ENCODE measurements around the gene VWA2. TPM values are rescaled to one million over a fixed set of nuclear protein-coding genes. Genes with fewer than 3 reads are reported as not detected.

VWA2 gene
- polyA plus RNA-seq, 3 donors from 2014 or later, result not detected

DNA sequence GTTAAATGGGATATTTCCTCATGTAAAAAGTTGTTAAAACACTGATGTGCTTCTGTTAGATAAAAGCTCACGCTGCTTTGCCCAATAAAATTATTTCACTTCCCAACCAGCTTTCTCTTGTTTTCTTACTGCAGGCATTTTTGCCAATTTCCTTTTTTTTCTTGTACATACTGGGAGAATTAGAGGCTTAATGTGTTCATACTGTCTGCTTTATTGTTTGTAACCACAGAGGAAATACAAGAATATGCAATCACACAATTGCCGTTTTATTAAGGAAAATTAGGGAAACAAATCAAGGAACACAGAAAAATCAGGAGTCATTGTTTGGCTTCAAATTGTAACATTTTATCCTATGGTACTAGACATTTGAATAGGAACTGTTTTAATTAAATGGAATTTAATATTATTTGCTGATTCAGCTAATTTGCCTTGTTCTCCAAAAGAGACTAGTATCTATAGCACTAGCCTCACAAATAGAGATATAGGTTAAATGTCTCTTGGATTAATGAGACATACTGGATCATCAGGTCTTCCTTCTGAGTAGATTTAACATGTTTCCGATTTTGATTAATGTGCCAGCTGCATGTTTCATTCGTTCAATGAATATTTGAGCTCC is 6.4 kb upstream of the VWA2 start:
- H3K27ac Mint-ChIP-seq, result no peak overlapping the region
- H3K4me3 Mint-ChIP-seq, result no peak overlapping the region
- no peak for DNase-seq
- no peaks in the 10 kb centered on the region for H3K4me1 Mint-ChIP-seq
- H3K9me3 Mint-ChIP-seq, result no peaks in the 10 kb centered on the region
- H3K27me3 Mint-ChIP-seq (ENCODE audit: low read depth in 3 of 3), result peaks cover 1 to 7% (median 3%) of the 10 kb centered on the region in 3 donors
- no peaks in the 10 kb centered on the region for H3K36me3 Mint-ChIP-seq

DNA sequence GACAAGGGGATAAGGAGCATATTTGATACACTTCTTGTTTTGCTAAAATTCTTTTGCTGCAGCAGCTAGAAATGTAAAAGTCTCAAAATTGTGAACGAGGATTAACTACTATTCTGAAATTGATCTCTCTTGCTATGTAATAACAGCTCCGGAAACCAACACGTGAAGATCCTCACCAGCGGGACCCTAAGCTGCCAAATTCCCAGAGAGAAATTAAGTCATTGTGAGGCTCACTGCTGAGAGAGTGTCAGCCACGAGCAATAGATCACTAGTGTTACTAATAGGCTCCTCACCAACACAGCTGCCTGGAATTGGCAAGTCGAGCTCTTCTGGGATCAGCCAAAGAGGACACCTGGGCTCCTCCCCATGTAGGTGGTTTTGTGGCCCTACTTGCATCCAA is 5.6 kb upstream of the VWA2 start:
- Mint-ChIP-seq H3K27me3 (ENCODE audit: low read depth in 3 of 3) (peaks cover 2 to 12% (median 5%) of the 10 kb centered on the region in 3 donors), H3K36me3 (no peaks in the 10 kb centered on the region), H3K4me1 (no peaks in the 10 kb centered on the region), H3K4me3 (no peak overlapping the region), H3K27ac (no peak overlapping the region), H3K9me3 (no peaks in the 10 kb centered on the region)
- DNase-seq, result no peak

DNA sequence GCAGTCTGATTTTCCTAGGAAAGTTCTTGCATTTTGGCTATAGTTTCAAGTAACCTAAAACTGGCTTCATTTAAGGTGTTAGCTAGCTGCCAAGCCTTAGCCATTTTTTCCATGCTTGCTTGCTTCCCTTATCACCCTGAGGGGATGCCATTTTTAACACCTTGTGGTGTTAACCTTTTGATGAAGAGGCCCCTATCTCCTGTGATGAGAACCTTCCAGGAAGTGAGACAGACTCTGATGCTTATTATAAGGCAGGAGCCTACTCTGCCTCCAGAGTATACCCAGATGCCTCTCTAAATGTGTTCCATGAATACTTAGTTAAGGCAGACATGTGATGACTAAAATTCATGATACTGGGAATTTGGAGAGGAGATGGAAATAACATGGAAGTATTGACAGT is 4.9 kb upstream of the VWA2 start:
- no peak for DNase-seq
- H3K27ac Mint-ChIP-seq, result no peak overlapping the region
- no peaks in the 10 kb centered on the region for H3K36me3 Mint-ChIP-seq
- H3K9me3 Mint-ChIP-seq, result no peaks in the 10 kb centered on the region
- H3K4me1 Mint-ChIP-seq, result no peaks in the 10 kb centered on the region
- H3K27me3 Mint-ChIP-seq (ENCODE audit: low read depth in 3 of 3), result peaks cover 2 to 12% (median 5%) of the 10 kb centered on the region in 3 donors
- no peak overlapping the region for H3K4me3 Mint-ChIP-seq

DNA sequence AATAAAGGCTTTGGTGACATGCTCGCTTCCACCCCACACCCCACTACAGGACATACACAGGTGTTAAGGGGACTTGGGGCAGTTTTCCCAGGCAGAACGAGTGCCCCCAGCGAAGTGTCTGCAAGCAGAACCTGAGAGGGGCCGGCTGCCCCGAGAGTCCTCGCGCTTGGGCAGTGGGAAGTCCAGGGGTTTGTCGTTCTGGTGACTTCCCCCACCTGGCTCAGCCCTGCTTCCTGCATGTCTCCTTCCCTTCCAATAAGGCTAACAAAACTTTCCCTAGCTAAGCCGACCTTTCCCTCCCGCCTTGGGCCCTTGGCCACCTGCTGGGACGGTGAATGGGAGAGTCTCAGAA is 916 bp downstream of the VWA2 start:
- Mint-ChIP-seq H3K4me1 (no peaks in the 10 kb centered on the region), H3K27ac (no peak overlapping the region), H3K36me3 (no peaks in the 10 kb centered on the region), H3K27me3 (ENCODE audit: low read depth in 3 of 3) (peaks cover 4 to 12% (median 7%) of the 10 kb centered on the region in 3 donors), H3K9me3 (peaks cover 0 to 2% (median 0%) of the 10 kb centered on the region in 6 donors), H3K4me3 (no peak overlapping the region)
- no peak for DNase-seq

DNA sequence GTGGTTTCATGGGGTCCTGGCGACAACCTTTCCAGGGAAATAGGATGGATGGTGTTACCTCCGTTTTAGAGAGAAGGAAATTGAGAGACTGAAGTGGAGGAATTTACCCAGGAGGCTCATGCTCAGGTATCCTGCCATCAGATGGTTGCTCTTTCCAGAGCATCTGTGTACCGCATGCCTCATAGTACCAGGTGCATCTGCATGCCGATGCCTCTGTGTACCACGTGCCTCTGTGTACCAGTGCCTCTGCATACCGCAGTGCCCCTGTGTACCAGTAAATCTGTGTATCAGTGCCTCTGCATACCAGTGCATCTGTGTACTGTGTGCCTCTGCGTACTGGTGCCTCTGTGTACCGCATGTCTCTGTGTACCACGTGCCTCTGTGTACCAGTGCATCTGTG is 3.2 kb downstream of the VWA2 start:
- peaks cover 3 to 10% (median 9%) of the 10 kb centered on the region in 3 donors for H3K27me3 Mint-ChIP-seq (ENCODE audit: low read depth in 3 of 3)

DNA sequence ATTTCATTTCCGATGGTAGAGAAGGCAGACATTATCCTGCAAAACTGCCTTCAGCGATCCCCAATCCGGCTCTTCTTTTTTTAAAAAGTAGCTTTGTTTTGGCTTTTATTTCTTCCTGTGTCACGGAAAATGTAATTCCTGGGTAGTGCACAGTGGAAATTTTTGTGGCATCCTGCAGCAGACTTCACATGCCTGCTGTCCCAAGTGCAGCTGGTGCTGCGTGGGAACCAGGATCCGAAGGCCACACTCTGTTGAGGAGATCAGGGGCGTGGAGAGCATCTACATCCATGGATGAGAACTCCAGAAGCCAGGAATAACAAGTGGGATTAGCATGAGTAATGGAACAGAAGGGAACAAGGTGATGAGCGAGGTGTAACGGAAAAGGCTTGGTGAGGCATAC is 4.6 kb downstream of the VWA2 start:
- DNase-seq, result no peak
- peaks cover 3 to 7% (median 4%) of the 10 kb centered on the region in 3 donors for H3K27me3 Mint-ChIP-seq (ENCODE audit: low read depth in 3 of 3)
- no peaks in the 10 kb centered on the region for H3K4me1 Mint-ChIP-seq
- H3K27ac Mint-ChIP-seq, result no peak overlapping the region
- H3K9me3 Mint-ChIP-seq, result peaks cover 0 to 4% (median 0%) of the 10 kb centered on the region in 6 donors
- H3K36me3 Mint-ChIP-seq, result no peaks in the 10 kb centered on the region
- no peak overlapping the region for H3K4me3 Mint-ChIP-seq

More for the DNA sequence above, 3.2 kb downstream of the VWA2 start:
- DNase-seq, result no peak
- Mint-ChIP-seq H3K4me1 (no peaks in the 10 kb centered on the region), H3K4me3 (no peak overlapping the region), H3K27ac (no peak overlapping the region), H3K9me3 (peaks cover 0 to 4% (median 0%) of the 10 kb centered on the region in 6 donors), H3K36me3 (no peaks in the 10 kb centered on the region)

DNA sequence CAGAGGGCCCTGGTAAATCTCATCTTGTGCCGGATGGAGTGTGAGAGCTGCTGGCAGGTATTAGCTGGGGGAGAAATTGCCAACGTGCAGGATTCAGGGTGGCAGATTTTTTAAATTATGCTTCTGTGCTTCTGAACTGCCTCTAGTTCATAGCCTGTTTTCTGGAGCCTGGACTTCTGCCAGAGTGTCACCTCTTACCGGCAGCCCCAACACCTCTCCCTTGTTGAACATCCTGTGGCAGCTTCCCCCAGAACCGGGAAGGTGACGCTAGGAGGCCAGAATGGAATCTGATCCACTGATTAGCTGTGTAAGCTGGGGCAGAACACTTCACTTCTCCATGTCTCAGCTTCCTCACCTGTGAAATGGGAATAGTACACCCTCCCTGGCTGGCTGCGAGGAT is 5.1 kb downstream of the VWA2 start:
- H3K36me3 Mint-ChIP-seq, result no peaks in the 10 kb centered on the region
- H3K27ac Mint-ChIP-seq, result no peak overlapping the region
- no peak overlapping the region for H3K4me3 Mint-ChIP-seq
- no peak for DNase-seq
- peaks cover 3 to 7% (median 4%) of the 10 kb centered on the region in 3 donors for H3K27me3 Mint-ChIP-seq (ENCODE audit: low read depth in 3 of 3)
- no peaks in the 10 kb centered on the region for H3K4me1 Mint-ChIP-seq
- peaks cover 0 to 4% (median 0%) of the 10 kb centered on the region in 6 donors for H3K9me3 Mint-ChIP-seq

DNA sequence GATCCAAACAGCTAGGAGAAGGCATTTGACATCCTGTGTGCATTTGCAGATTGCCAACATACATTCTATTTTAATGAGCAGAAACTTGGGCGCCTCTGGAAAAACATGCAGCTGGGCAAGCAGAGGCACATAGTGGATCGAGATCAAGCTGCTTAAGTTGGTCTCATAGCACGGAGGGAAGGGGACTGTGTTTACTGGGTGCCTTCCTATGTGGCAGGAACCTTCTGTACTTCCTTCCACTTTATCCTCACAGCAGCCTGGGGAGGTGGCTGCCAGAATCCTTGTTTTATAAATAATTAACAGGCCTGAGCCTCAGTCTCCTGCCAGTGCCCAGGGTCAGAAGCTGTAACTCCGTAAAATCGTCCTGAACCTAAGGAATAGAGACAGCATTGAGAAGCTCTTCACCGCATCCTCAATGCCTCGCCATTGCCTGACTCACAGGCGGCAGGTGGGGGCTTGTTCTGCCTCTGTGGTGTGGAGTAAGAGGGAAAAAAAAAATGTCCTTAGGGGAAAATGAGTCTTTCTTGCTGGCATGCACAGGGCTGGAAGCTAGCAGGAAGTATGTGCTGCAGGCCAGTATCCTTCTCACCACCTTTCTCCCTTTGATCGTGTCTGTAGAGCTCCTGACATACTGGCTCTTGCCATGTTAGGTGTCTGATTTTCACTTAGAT is 6.2 kb downstream of the VWA2 start:
- Mint-ChIP-seq H3K9me3 (peaks cover 0 to 4% (median 0%) of the 10 kb centered on the region in 6 donors), H3K27me3 (ENCODE audit: low read depth in 3 of 3) (peaks cover 5 to 7% (median 7%) of the 10 kb centered on the region in 3 donors), H3K27ac (no peak overlapping the region)

DNA sequence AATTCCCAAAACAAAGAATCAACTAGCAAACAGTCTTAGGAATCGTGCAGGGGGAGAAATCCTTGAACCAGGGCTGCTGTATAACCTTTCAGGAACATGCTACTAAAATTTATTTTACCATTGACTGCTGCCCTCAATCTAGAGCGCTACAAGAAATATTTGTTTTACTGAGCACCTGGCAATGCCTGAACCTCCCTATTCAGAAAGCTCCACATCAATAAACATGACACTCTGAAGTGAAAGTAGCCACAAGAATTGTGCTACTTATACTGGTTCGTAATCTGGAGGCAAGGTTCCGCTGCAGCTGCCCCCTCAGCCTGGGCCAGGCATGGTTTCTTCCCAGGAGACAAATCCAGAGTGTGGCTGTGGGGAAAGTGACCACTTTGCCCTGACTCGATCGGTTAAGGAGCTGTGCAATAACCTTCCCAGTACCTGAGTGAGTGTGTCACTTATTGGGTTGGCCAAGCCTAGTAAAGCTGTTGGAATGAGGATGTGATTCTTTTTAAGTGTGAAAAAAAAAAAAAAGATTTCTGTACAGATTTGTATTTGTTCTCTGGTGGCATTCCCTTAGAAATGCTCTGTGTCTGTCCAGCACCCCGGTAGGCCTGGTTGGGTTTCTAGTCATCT is 7.7 kb downstream of the VWA2 start:
- peaks cover 0 to 4% (median 0%) of the 10 kb centered on the region in 6 donors for H3K9me3 Mint-ChIP-seq
- DNase-seq, result no peak
- no peak overlapping the region for H3K4me3 Mint-ChIP-seq
- peaks cover 3 to 5% (median 5%) of the 10 kb centered on the region in 3 donors for H3K27me3 Mint-ChIP-seq (ENCODE audit: low read depth in 3 of 3)
- no peaks in the 10 kb centered on the region for H3K36me3 Mint-ChIP-seq
- no peaks in the 10 kb centered on the region for H3K4me1 Mint-ChIP-seq
- H3K27ac Mint-ChIP-seq, result no peak overlapping the region

More for the DNA sequence above, 6.2 kb downstream of the VWA2 start:
- DNase-seq, result no peak
- no peaks in the 10 kb centered on the region for H3K4me1 Mint-ChIP-seq
- H3K4me3 Mint-ChIP-seq, result no peak overlapping the region
- H3K36me3 Mint-ChIP-seq, result no peaks in the 10 kb centered on the region

DNA sequence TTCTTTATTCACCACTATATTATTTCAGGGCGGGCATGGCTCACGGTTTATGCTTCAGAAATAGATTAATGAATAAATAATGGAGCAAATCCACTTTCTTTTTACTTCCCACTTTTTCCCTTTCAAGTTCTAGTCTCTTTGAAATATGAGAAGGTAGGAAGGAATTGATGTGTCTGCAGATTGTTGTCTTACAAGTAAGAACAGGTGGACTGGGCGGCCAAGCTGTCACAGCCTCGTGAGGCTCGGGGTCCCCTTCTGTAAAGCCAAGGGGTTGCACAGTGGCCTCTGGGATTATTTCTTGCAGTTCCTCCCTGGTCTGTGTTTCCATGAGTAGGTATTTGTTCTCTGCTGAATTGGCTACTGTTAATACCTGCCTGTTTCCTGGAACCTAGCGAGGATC is 11.2 kb downstream of the VWA2 start:
- H3K36me3 Mint-ChIP-seq, result no peaks in the 10 kb centered on the region
- peaks cover 0 to 2% of the 10 kb centered on the region in 2 donors for H3K4me1 Mint-ChIP-seq
- peaks cover 0 to 2% (median 0%) of the 10 kb centered on the region in 6 donors for H3K9me3 Mint-ChIP-seq
- no peak overlapping the region for H3K27ac Mint-ChIP-seq
- H3K27me3 Mint-ChIP-seq (ENCODE audit: low read depth in 3 of 3), result peaks cover 4 to 6% (median 5%) of the 10 kb centered on the region in 3 donors
- no peak for DNase-seq
- H3K4me3 Mint-ChIP-seq, result no peak overlapping the region

DNA sequence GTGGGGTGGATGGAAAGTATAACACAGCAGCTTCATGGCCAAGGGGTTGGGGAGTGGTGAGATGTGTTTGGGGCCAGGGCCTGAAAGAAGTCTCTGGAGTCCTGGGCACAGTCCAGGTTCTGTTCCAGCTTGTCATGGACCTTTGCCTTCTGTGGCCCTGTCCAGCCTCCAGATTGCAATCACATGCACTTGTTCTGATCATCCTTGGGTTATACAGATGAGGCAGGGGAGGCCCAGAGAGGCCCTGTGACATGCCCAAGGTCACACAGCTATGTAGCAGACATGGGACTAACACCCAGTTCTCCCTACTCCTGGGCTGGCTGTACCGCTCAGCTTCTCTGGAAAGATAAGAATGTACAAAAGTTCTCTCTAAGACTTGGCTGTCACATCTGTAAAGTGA is 11.7 kb downstream of the VWA2 start:
- Mint-ChIP-seq H3K4me3 (no peak overlapping the region), H3K9me3 (peaks cover 0 to 2% (median 0%) of the 10 kb centered on the region in 6 donors), H3K36me3 (no peaks in the 10 kb centered on the region), H3K4me1 (peaks cover 0 to 2% of the 10 kb centered on the region in 2 donors), H3K27ac (no peak overlapping the region), H3K27me3 (ENCODE audit: low read depth in 3 of 3) (peaks cover 2 to 6% (median 4%) of the 10 kb centered on the region in 3 donors)
- DNase-seq, result no peak

DNA sequence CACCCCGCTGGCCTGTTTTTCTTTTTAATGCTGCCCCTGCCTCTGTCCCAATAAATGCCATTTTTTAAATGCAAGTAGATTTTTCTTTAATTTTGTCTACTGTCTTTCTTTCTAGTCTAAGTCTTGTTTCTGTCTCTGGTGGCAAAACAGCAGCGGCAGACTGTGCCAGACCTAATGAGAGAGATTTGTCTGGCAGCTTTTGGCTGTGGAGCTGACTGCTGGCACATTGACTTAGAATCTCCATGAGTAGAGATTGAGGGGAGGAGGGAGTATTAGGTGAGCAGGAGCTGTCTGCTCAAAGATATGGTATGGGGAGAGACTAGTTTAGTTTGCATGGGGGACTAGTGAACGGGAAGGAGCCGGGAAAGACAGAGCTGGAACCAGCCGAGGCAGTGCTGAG is 13.0 kb downstream of the VWA2 start:
- Mint-ChIP-seq H3K4me3 (no peak overlapping the region), H3K27me3 (ENCODE audit: low read depth in 3 of 3) (peaks cover 2 to 6% (median 4%) of the 10 kb centered on the region in 3 donors), H3K4me1 (peaks cover 0 to 2% of the 10 kb centered on the region in 2 donors)

DNA sequence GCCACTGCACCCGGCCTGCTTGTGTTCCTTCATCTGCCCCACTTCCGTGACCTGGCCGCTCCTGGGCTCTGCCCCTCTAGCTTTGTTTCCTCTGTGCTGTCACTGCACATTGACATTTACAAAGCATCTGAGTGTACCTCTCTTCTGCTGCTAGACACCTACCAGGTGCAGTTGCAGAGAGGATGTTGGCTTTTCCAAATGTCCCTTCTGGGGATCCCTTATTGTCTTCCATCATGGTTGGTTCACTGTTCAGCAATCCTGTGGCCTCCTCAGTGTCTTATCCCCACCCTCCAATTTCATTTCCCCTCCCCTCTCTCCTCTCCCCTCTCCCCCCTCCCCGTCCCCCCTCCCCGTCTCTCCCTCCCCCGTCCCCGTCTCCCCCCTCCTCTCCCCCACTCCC is 13.8 kb downstream of the VWA2 start:
- no peak for DNase-seq
- Mint-ChIP-seq H3K36me3 (no peaks in the 10 kb centered on the region), H3K9me3 (no peaks in the 10 kb centered on the region), H3K4me1 (peaks cover 0 to 2% of the 10 kb centered on the region in 2 donors), H3K4me3 (no peak overlapping the region), H3K27ac (no peak overlapping the region), H3K27me3 (ENCODE audit: low read depth in 3 of 3) (peaks cover 2 to 6% (median 4%) of the 10 kb centered on the region in 3 donors)

More for the DNA sequence above, 13.0 kb downstream of the VWA2 start:
- Mint-ChIP-seq H3K36me3 (no peaks in the 10 kb centered on the region), H3K27ac (no peak overlapping the region), H3K9me3 (no peaks in the 10 kb centered on the region)
- DNase-seq, result no peak

DNA sequence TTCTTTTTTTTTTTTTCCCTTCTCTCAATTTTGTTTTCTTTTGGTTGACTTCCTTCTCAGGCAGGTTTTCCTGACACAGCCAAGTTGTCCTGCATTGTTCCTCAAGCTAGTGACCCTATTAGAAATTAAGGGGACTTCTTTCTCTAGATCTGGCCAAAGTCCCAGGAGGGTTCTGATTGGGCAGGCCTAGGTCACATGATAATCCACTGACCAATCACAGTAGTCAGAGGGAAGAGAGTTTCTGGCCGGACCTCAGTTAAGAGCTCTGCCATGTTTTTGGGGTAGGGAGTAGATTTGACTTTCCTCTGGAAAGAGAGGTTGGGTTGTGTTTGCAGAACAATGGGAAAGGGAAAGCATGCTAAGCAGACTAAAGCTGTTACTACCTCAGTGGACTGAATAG is 16.2 kb downstream of the VWA2 start:
- Mint-ChIP-seq H3K27ac (no peak overlapping the region), H3K4me3 (no peak overlapping the region), H3K36me3 (no peaks in the 10 kb centered on the region), H3K27me3 (ENCODE audit: low read depth in 3 of 3) (peaks cover 2 to 3% (median 2%) of the 10 kb centered on the region in 3 donors), H3K4me1 (peaks cover 0 to 2% of the 10 kb centered on the region in 2 donors), H3K9me3 (no peaks in the 10 kb centered on the region)
- DNase-seq, result no peak
